PC-3 (cell line): ENCODE measurements around the gene MET. TPM values are rescaled to one million over a fixed set of nuclear protein-coding genes. Genes with fewer than 3 reads are reported as not detected.
"Not testable (repeated sequence)": the region's sequence is repeated elsewhere in the genome, so short reads cannot be mapped to it uniquely, and the experiment has no call there.

Source experiments
- ATAC-seq: fragments of 200-7000 bp; cut with Tn5 transposase; 2 replicates; pipeline ENCODE4 v1.9.1; 2020; ENCODE audit warnings: mild to moderate bottlenecking, moderate library complexity
- BruUV-seq: library from RNA; stranded (reverse); fragments of 400-500 nt; replicated peaks from 2 replicates; lab custom pipeline; 2021; lab: Mats Ljungman, UMichigan
- CTCF ChIA-PET: fragments of 300-600 bp; sonication (Branson Sonifier 250); formaldehyde crosslinking; loops from one replicate; lab custom pipeline; 2022; ENCODE audit warnings: antibody characterized with exemption; lab: Charles Lee
- POLR2A ChIA-PET: fragments of 300-600 bp; sonication (Branson Sonifier 250); formaldehyde crosslinking; loops from one replicate; lab custom pipeline; 2022; ENCODE audit warnings: antibody characterized with exemption; ENCODE audit not compliant: unreplicated experiment; lab: Charles Lee
- DNase-seq: peaks from one replicate; pipeline ENCODE4 v3.0.0-alpha.2; 2015
- H2AFZ ChIP-seq: fragments of 300-600 bp; sonication (generic); 2 replicates; pipeline ENCODE4 v1.6.0; 2016; ENCODE audit warnings: antibody characterized with exemption, low read length
- H3F3A ChIP-seq: fragments of 300-600 bp; sonication (generic); one replicate; pipeline ENCODE4 v1.6.0; 2017; ENCODE audit warnings: antibody characterized with exemption, low read length, control low read depth, mild to moderate bottlenecking; ENCODE audit not compliant: unreplicated experiment
- H3K27ac ChIP-seq: fragments of 300-600 bp; sonication (generic); 2 replicates; pipeline ENCODE4 v1.5.1; 2016; ENCODE audit warnings: mild to moderate bottlenecking, low read length
- H3K27me3 ChIP-seq: fragments of 300-600 bp; sonication (generic); 2 replicates; pipeline ENCODE4 v1.6.1; 2016; ENCODE audit warnings: low read length, mixed read lengths
- H3K36me3 ChIP-seq: fragments of 300-600 bp; sonication (generic); 2 replicates; pipeline ENCODE4 v1.6.1; 2016; ENCODE audit warnings: low read depth, mixed run types, low read length, mixed read lengths
- H3K4me1 ChIP-seq: fragments of 300-600 bp; sonication (generic); 2 replicates; pipeline ENCODE4 v1.5.1; 2016; ENCODE audit warnings: low read length; ENCODE audit not compliant: insufficient read depth
- H3K4me2 ChIP-seq: fragments of 300-600 bp; sonication (generic); 2 replicates; pipeline ENCODE4 v1.6.0; 2016; ENCODE audit warnings: low read length
- H3K4me3 ChIP-seq: fragments of 300-600 bp; sonication (generic); 2 replicates; pipeline ENCODE4 v1.5.1; 2016; ENCODE audit warnings: mild to moderate bottlenecking, low read length, mixed read lengths
- H3K79me2 ChIP-seq: fragments of 300-600 bp; sonication (generic); 2 replicates; pipeline ENCODE4 v1.6.1; 2017; ENCODE audit warnings: low read length, mixed read lengths
- H3K9ac ChIP-seq: fragments of 300-600 bp; sonication (generic); 2 replicates; pipeline ENCODE4 v1.6.0; 2016; ENCODE audit warnings: mild to moderate bottlenecking, low read length
- H3K9me2 ChIP-seq: fragments of 300-600 bp; sonication (generic); replicated peaks from 2 replicates; pipeline ENCODE4 v1.6.1; 2016; ENCODE audit warnings: mixed run types, low read length, mixed read lengths
- H3K9me3 ChIP-seq: fragments of 300-600 bp; sonication (generic); 2 replicates; pipeline ENCODE4 v1.6.1; 2016; ENCODE audit warnings: low read length, mixed read lengths
- H4K20me1 ChIP-seq: fragments of 300-600 bp; sonication (generic); 2 replicates; pipeline ENCODE4 v1.6.1; 2016; ENCODE audit warnings: low read length, mixed read lengths
- EZH2 ChIP-seq: fragments of 300-600 bp; sonication (generic); IDR thresholded peaks from one replicate; pipeline ENCODE4 v1.6.1; 2017; ENCODE audit warnings: antibody characterized with exemption, mild to moderate bottlenecking, low read length; ENCODE audit not compliant: unreplicated experiment
- EZH2phosphoT487 ChIP-seq: fragments of 300-600 bp; sonication (generic); IDR thresholded peaks from 2 replicates; pipeline ENCODE4 v1.6.1; 2018; ENCODE audit warnings: mild to moderate bottlenecking, antibody characterized with exemption, low read length, borderline replicate concordance
- intact Hi-C: fragments of 100-400 bp; cut with micrococcal nuclease; formaldehyde crosslinking; loops from 2 replicates; pipeline ENCODE4 v1.9.0; 2023
- total RNA-seq: library from RNA; depleted of rRNA; stranded (reverse); fragments of >200 nt; gene quantifications from 2 replicates; pipeline ENCODE4 v1.2.3, GENCODE V29; 2014
- TF ChIP-seq, protein P1 (sequence below): fragments of 300-600 bp; sonication (generic); conservative IDR thresholded peaks from 2 replicates; pipeline ENCODE4 v1.5.1; 2017; ENCODE audit warnings: antibody characterized with exemption, low read depth, mild to moderate bottlenecking, low read length

The MET gene
- total RNA-seq, 1 experiment from 2014 or later: 118 TPM

GRCh38 chr7:116636997-116637396, 35.0 kb upstream of the MET start:
- no TSS peak for BruUV-seq
- Histone ChIP-seq H3K4me2 (no peak overlapping the region), H3K4me3 (no peak overlapping the region), H2AFZ (no peak overlapping the region), H3K79me2 (no peaks in the 10 kb centered on the region), H3K4me1 (peaks cover 13% of the 10 kb centered on the region), H4K20me1 (no peaks in the 10 kb centered on the region), H3K9ac (no peak overlapping the region), H3K36me3 (no peaks in the 10 kb centered on the region), H3F3A (no peaks in the 10 kb centered on the region), H3K9me2 (no peaks in the 10 kb centered on the region), H3K27ac (no peak overlapping the region), H3K9me3 (no peaks in the 10 kb centered on the region), H3K27me3 (no peaks in the 10 kb centered on the region)
- intact Hi-C loops: no loop called here
- ATAC-seq (no peak), DNase-seq (no peak)
- ChIA-PET POLR2A (no interaction called here), CTCF (no interaction called here)
- TF ChIP-seq EZH2phosphoT487 (no peak), EZH2 (no peak)
- TF ChIP-seq, protein P1, sequence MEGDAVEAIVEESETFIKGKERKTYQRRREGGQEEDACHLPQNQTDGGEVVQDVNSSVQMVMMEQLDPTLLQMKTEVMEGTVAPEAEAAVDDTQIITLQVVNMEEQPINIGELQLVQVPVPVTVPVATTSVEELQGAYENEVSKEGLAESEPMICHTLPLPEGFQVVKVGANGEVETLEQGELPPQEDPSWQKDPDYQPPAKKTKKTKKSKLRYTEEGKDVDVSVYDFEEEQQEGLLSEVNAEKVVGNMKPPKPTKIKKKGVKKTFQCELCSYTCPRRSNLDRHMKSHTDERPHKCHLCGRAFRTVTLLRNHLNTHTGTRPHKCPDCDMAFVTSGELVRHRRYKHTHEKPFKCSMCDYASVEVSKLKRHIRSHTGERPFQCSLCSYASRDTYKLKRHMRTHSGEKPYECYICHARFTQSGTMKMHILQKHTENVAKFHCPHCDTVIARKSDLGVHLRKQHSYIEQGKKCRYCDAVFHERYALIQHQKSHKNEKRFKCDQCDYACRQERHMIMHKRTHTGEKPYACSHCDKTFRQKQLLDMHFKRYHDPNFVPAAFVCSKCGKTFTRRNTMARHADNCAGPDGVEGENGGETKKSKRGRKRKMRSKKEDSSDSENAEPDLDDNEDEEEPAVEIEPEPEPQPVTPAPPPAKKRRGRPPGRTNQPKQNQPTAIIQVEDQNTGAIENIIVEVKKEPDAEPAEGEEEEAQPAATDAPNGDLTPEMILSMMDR: no peak

- H4K20me1 ChIP-seq, H3F3A ChIP-seq, ATAC-seq, H3K9me2 ChIP-seq, H3K36me3 ChIP-seq, BruUV-seq, POLR2A ChIA-PET, intact Hi-C loops, H3K27ac ChIP-seq, H3K79me2 ChIP-seq, H3K9ac ChIP-seq, DNase-seq, H3K4me3 ChIP-seq, H3K27me3 ChIP-seq, H3K4me1 ChIP-seq, H3K9me3 ChIP-seq, H2AFZ ChIP-seq, H3K4me2 ChIP-seq: not testable (repeated sequence)
- CTCF ChIA-PET: interaction anchor here (0.6 kb wide), 1 partner anchor 9 kb away, joined by 9 read pairs; no protein-coding TSS in a partner anchor
Observed at GRCh38 chr7:116638592-116638991, 33.4 kb upstream of the MET start.

- no peak for ATAC-seq
- Histone ChIP-seq H3K9ac (no peak overlapping the region), H3K9me3 (no peaks in the 10 kb centered on the region), H3K79me2 (no peaks in the 10 kb centered on the region), H3K27me3 (no peaks in the 10 kb centered on the region), H3K9me2 (no peaks in the 10 kb centered on the region), H3K4me3 (no peak overlapping the region), H3K27ac (no peak overlapping the region), H3K36me3 (no peaks in the 10 kb centered on the region), H3K4me1 (no peaks in the 10 kb centered on the region), H3F3A (no peaks in the 10 kb centered on the region), H4K20me1 (no peaks in the 10 kb centered on the region), H3K4me2 (no peak overlapping the region), H2AFZ (no peak overlapping the region)
- no peak for TF ChIP-seq EZH2phosphoT487
- TF ChIP-seq, protein P1: no peak
- no peak for TF ChIP-seq EZH2
- no peak for DNase-seq
- POLR2A ChIA-PET: no interaction called here
- intact Hi-C loops: no loop called here
- CTCF ChIA-PET: no interaction called here
- no TSS peak for BruUV-seq
Observed at GRCh38 chr7:116641551-116642153, 30.3 kb upstream of the MET start.

GRCh38 chr7:116643148-116643547, 28.8 kb upstream of the MET start:
- H3K4me2 ChIP-seq, BruUV-seq, H3K27me3 ChIP-seq, H3F3A ChIP-seq, H3K9ac ChIP-seq, CTCF ChIA-PET, H3K4me3 ChIP-seq, H4K20me1 ChIP-seq, DNase-seq, H3K36me3 ChIP-seq, H3K9me3 ChIP-seq, intact Hi-C loops, ATAC-seq, H3K27ac ChIP-seq, POLR2A ChIA-PET, H3K4me1 ChIP-seq, H2AFZ ChIP-seq, H3K9me2 ChIP-seq, H3K79me2 ChIP-seq: not testable (repeated sequence)
